Epithelial cell of proximal tubule (primary cell): ENCODE data around the gene CUL1. TPM values are rescaled to one million over a fixed set of nuclear protein-coding genes. Genes with fewer than 3 reads are reported as not detected.

Experiments used
- DNase-seq: peaks from one replicate; pipeline ENCODE4 v3.0.0-alpha.2; 2011; ENCODE audit warnings: low read depth
- H3K4me3 ChIP-seq: 2 replicates; pipeline ENCODE4 v1.5.1; 2011; ENCODE audit warnings: low read depth, mild to moderate bottlenecking, low read length
- CTCF ChIP-seq: conservative IDR thresholded peaks from 2 replicates; pipeline ENCODE4 v1.5.1; 2012; ENCODE audit warnings: low read depth, mild to moderate bottlenecking, low read length
- total RNA-seq: library from RNA; depleted of rRNA; stranded (reverse); fragments of >200 nt; gene quantifications from 2 replicates; pipeline ENCODE4 v1.2.3, GENCODE V29; 2015

The CUL1 gene
- total RNA-seq, 1 donor from 2014 or later = 32.5 TPM

GRCh38 chr7:148847815-148848734 lies 149.4 kb downstream of the CUL1 start:
- H3K4me3 ChIP-seq = no peak overlapping the region
- no peak for DNase-seq
- TF ChIP-seq CTCF = no peak

- TF ChIP-seq CTCF = no peak
Observed at GRCh38 chr7:148849393-148850098, 150.8 kb downstream of the CUL1 start.

GRCh38 chr7:148850564-148850963 lies 151.9 kb downstream of the CUL1 start:
- H3K4me3 ChIP-seq = no peak overlapping the region
- DNase-seq = no peak
- TF ChIP-seq CTCF = no peak

More at GRCh38 chr7:148849393-148850098, 150.8 kb downstream of the CUL1 start:
- H3K4me3 ChIP-seq = no peak overlapping the region
- no peak for DNase-seq

Other genes with a start within 250 kb of the CUL1 start
- not detected in 2 replicates for gene C7orf33, start 108.1 kb upstream of the CUL1 start, total RNA-seq
- gene EZH2, start 185.4 kb downstream of the CUL1 start, total RNA-seq = 24.9 and 26.5 TPM in 2 replicates